Stimulated activated CD4-positive, alpha-beta T cell treated with anti-CD3 and anti-CD28 coated beads, Interleukin-15, amount 100 ng/mL, for 1 hour (primary cell): ENCODE results near the gene SLC13A4.
"Not testable (repeated sequence)": the region's sequence is repeated elsewhere in the genome, so short reads cannot be mapped to it uniquely, and the experiment has no call there.

Source experiments
- DNase-seq, 2 donors: peaks; one replicate each; pipeline ENCODE4 v3.0.0-alpha.2; 2020; ENCODE audit warnings: low read depth in 1 of 2, low spot score in 1 of 2

SLC13A4 gene

DNA sequence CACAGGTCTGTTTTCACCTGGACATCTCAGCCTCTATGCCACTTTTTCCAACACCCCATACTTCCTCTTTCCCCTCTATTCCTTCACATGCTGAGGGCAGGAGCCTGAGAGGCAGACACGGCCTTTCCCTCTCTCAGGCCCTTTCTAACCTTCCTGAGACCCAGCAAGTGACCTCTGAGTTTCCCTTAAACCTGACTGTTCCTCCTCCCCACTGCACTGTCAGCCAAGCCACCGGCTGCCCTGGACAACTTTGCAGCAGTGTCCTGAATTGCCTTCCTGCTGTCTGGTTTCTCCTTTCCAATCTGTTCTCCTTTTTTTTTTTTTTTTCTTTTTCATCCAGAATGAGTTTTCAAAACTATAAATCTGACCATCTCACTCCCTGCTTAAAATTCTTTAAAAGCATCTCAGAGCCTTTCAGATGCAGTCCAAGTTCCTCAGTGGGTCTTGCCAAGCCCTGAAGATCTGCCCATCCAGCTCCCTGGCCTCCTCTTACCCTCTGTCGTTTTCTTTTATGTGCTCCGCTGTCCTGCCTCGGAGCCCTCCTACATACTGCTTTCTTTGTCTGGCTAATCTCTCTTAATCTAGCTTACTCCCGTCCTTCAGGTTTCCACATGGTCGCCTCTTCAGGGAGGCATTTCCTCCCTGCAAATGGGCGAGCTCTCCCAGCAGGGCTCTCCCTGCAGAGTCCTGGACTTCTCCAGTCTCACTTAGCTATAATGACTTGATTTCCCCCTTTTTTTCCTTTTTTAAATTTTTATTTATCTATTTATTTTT, 30.5 kb downstream of the SLC13A4 start:
- no peak for DNase-seq

DNA sequence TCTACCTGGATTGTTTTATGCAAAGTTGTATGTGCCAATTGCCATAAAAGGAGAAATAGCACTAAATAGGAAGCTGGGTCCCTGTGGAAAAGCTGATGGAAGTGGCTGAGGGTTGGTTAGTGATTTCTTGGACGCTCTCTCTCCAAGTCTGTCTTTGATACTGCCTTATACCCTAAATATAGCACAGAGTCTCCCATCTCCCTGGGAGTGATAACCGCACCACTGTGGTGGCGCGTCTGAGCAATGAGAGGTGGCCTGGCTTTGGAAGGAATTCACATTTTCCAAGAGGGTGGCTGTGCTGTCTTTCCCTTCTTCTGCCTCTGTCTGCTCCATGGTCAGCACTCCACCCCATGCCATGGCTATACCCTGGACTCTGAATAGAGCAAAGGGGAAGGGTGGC, 34.4 kb downstream of the SLC13A4 start:
- no peak for DNase-seq

DNA sequence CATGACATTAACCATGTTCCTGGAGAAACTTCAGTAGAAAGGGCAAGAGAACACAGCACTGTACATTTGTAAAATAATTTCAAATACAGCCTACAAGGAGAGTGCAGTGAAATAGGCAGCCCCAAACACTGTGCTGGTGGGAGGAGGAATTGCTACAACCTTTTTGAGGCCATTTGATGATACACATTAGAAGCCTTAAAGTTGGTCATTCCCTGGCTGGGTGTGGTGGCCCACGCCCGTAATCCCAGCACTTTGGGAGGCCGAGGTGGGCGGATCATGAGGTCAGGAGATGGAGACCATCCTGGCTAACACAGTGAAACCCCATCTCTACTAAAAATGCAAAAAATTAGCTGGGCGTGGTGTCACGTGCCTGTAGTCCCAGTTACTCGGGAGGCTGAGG, 35.4 kb downstream of the SLC13A4 start:
- not testable (repeated sequence) for DNase-seq

DNA sequence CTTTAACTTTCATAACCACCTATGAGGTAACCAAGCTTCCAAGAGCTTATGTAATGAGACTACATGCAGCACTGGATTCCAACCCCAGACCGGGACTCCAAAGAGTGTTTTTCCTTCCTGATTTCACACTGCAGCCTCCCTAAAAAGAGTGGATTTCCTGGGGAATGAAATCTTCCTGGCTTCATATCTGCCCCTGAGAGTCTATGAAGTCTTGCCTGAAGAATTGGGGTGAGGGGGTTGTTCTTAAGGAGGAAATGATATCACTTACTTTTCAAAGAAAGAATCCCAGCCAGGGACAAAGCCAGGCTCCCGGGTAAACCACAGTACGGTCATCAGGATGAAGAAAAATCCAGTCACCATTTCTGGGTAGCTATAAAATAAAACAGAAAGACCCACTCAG, 35.9 kb downstream of the SLC13A4 start:
- no peak for DNase-seq

DNA sequence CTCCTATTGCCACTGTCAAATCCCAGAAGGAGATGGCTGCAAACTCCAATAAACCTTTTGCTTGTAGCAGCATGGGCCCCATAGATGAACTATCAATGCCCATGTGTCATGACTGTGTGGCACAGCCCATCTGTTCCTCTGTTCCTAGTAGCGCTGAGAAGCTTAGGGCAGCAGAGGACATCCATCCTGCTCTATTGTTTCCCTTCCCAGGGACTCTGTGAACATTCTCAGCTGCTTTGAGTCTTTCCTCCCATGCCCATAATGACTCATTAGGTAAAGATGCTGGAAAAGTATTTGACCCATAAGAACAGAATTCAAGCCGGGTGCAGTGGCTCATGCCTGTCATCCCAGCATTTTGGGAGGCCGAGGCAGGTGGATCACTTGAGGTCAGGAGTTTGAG, 37.4 kb downstream of the SLC13A4 start:
- no peak for DNase-seq

DNA sequence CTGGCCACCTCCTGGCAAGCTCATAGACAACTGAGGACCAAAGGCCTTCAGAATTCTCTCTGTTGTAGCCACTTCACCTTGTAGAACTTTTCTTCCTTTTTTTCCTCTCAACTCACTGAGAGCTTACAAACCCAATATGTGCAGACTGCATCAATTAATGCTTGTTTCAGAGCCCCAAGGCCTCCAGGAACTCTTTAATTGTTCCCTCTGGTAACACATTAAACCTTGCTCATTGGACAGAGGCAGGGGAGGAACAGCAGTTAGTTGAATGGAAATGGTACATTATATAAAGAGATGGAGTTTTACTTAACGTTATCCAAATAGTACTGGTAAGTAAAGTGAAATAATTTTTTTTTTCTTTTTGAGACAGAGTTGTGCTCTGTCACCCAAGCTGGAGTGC, 40.5 kb downstream of the SLC13A4 start:
- DNase-seq, result no peak

DNA sequence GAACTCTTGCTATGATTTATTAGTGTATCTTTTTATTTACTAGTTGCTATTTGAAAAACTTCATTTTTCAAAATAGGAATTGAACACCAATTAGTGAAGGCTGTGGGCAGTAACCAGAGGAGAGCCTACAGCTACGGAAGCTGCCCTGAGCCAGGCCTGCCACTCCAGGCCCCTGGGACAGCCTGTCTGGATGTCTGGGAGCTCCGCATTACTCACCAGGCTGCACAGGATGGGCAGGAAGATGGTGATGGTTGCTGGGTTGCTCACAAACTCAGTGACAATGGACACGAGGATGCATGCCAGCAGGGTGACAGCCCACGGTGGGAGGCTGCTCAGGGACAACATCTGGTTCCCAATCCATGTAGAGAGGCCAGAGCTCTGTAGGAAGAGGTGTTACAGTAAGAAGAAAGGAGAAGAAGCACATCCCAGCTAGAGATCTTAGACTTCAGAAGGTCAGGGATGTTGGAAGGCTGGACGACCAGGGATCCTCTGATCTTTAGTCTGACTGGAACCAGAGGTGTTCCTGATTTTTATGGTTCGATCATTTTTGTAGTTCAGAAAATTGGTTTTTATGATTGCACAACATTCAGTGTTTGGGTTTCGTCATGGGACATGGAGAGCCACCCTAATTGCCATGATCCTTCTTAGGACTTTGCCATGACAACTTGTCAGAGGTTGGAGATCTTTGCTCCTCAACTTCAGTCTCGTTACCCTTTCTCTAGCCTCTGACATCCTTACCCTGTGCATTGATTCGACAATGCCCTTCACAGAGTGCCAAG, 42.5 kb downstream of the SLC13A4 start:
- no peak for DNase-seq

DNA sequence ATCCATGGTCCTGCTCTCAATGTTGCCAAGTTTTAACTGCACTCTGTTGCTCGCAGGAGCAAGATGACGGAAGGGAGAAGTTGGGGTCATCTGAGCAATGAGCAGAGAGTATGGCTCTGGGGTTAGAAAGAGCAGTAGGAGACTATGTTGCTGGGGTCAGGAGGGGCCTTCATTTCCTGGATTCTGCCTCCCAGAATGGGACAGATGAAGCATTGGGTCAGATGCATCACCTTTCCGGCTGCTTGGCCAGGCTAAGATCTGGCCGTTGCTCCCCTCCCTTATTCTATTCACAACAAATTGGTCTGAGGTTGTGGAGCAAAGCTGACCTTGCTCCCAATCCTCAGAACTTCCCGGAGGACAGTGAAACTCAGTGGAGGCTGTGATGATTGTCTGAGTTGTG, 43.3 kb downstream of the SLC13A4 start:
- DNase-seq, result no peak

DNA sequence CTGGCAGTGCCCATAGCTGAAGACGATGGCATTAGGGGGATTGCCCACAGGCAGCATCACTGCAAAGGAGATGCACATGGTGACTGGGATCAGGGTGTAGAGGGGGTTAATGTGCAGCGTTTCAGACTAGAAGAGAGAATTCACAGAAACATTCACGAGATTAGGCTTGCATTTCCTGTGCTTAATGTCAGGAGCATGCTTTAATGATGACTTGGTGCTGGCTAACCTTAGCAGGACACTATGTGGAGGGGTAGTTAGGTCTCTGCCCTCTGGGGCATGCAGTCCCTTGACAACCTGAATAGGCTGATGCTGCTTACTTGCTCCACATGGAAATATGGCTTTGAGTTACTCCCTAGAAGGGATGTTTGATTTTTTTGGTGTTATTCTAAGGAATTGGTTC, 43.9 kb downstream of the SLC13A4 start:
- DNase-seq, result no peak

DNA sequence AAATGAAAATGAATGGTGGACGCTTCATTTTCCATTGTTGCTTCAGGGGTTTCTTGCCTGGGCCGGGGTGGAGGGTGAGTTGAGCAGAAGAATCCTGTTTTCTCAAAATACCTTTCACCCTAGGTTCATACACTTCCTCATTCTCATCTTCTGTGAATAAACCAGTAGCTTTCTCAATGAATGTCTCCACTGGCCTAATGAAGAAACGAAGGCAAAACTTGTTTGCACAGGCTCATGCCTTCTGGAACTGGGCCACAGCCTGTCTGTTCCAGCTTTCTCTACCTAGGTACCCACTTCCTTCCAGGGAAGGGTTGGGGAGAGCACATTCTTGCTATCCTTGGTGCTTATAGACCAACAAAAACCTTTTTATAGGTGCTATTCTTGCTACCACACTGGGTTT, 44.4 kb downstream of the SLC13A4 start:
- no peak for DNase-seq

DNA sequence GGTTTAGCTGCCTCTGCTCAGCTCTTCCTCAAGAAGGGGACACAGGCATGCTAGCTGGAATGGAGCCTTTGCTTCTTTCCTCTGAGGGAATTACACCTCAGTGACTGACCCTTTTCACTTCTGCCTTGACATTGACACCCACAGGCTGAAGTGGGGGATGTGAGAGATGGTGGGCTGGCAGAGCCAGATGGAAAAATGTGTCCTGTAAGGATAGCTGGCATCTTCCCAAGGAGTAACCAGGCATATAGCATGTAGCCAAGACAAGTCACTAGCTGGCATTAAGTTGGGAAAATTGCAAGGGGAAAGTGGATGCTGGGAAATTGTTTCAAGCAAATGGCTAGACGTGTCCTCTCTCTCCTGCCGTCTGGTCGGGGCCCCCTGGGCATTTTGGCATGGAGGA, 45.8 kb downstream of the SLC13A4 start:
- DNase-seq, result no peak

DNA sequence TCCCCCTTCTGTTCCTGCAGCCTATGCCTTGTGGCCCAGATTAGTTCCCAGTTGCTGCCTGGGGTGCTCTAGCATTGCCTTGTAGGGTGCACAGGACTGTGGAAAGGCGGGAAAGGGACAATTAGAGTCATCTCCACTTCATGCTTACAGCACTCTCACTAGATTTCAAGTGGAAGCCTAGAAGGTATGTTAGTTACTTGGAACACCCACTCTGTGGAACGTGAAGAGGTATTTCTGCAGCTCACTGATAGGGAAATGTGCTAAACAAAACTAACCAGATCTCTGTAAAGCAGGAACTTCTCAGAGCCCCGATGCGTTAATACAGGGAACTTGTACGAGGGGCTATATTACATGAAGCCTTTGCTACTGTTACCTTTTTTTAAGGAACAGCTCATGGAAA, 46.2 kb downstream of the SLC13A4 start:
- no peak for DNase-seq

DNA sequence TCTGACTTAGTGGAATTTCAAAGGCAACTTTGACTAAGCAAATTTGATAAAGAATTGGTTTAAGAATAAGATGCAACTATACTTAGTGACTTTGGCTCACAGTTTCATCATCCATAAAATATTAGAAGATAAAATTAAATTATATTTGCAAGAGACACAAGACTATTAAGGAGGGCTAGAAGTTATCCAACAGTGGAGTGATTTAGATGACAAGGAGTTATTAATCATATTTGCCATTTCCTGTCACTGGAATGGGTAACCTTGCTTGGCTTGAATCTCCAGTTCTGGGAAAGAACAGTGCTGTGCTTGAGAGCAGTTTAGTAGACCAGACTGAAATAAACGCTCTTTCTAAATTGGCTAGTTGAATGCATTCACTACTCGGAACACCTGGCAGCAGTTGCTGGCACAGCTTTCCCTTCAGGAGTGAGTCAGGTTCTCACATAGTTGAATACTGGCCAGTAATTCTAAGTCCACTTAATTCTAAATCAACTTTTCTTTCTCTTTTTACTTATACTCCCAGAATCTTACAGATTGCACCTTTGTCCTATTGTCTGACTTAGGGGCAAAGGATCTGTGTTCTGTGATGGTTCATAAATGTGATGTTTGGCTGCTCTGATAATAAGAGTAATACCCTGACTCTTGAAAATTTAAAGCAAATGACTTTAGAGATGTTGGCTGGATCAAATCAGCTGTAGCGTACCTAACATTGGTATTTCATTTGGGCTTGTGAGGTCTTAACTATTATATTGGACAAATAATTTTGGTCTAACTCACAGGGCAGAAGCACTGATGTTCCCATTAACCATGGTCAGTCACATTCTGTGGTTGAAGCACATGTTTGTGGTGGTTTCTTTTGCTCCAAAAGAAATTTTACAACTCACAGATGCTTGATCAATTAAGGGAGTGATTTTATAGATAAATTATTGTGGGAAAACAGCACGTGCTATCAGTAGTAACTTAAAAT, 49.1 kb downstream of the SLC13A4 start:
- no peak for DNase-seq

DNA sequence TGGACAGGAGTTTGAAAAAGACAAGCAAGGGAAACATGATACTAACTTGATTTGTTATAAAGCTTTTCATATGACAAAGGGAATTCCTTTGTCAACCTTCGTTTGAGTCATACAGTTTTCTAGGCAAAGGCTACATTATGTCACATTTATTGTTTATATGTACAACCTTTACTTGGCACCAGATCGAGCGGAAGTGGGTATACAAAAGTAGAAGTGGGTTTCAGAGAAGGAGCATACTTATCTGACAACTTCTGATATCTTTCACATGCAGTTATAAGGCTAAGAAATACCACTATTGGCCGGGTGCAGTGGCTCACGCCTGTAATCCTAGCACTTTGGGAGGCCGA, 54.7 kb downstream of the SLC13A4 start:
- no peak for DNase-seq

DNA sequence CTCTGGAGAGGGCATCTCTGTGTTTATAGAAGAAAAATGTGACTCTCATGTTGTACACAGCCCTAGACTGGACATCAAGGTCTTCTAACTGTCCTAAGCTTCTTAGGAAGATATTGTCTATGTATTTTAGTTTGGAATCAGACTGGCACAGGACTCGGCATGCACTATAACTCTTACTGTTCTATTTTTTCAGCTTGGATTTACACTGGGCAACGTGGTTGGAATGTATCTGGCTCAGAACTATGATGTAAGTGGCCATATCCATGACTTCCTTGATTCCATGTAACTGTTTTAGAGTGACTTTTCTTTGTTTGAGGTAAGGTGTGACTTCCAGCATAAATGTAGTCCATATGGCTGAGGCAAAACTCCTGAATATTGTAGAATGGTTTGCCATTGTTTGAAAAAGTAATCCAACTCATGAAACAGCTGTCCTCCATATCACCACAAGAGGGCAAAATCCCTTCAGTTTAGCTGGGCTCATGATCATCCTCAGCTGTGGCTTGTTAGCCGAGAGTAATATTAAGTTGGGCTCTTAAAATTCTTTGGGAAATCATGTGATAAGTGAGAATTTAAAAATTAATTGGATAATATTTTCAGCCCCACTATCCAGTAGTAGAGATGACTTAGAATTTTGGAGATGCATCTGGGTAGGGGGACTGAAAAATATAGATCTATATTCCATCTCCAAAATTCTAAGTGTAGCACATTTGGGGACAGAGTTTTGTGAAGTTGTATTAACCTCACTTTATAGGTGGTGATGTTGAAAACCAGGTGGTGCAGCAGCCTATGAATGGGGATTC, 55.2 kb downstream of the SLC13A4 start:
- no peak for DNase-seq

DNA sequence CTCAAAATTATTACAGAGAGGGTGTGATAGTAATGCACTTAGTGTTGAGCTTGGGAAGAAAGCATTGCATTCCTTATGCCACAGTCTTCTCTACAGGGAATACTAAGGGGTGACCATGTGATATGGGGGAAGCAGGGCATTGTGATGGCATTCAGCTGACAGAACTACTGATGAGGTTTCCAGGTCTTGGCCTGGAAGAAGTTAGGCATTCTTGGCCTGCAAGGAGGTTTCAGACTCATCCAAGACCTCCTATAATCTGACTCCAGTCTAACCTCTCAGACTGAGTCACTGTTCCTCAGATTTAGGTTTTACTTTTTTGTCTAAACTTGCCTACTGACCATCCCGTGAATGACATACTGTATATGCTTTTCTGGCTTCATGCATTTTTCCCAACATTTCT, 57.8 kb downstream of the SLC13A4 start:
- DNase-seq, result no peak

DNA sequence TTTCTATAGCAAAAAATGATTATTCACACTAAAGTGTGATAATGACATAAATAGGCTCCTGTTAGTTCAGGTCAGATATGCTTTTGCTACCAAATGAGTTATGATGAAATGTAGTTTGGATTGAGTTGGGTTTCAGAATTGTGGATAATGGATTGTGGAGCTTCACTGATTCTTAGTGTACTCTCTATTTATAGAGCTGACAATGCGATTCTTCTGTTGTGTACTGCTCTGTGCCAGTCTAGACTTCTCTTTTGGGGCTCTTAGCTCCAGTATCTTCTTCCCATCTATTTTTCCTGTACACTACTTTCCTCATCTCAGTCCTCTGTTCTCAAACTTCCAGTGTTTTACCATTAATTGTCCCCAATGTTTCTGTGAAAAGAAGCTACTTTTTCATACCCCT, 58.2 kb downstream of the SLC13A4 start:
- DNase-seq, result no peak

DNA sequence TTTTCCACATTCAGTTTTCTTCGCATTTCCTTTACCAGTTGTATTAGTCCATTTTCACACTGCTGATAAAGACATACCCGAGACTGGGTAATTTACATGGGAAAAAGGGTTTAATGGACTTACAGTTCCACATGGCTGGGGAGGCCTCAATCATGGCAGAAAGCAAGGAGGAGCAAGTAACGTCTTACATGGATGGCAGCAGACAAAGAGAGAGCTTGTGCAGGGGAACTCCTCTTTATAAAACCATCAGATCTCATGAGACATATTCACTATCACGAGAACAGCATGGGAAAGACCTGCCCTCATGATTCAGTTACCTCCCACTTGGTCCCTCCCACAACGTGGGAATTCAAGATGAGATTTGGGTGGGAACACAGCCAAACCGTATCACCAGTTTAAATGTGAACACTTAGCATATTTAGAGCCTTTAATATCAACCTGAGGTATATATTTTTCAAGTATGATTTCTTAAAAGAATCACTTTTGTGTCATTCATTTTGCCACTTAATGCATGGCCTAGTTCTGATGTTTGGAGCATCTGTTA, 59.1 kb downstream of the SLC13A4 start:
- not testable (repeated sequence) for DNase-seq

DNA sequence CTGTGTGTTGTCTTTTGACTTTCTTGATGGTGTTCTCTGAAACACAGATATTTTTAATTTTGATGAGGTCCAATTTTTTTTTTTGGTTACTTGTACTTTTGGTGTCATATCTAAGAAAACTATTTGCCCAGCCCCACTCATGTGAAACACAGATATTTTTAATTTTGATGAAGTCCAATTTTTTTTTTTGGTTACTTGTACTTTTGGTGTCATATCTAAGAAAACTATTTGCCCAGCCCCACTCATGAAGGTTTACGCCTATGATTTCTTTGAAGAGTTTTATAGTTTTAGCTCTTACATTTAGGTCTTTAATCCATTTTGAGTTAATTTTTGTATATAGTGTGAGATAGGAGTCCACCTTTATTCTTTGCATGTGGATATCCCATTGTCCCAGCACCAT, 60.4 kb downstream of the SLC13A4 start:
- DNase-seq, result not testable (repeated sequence)

DNA sequence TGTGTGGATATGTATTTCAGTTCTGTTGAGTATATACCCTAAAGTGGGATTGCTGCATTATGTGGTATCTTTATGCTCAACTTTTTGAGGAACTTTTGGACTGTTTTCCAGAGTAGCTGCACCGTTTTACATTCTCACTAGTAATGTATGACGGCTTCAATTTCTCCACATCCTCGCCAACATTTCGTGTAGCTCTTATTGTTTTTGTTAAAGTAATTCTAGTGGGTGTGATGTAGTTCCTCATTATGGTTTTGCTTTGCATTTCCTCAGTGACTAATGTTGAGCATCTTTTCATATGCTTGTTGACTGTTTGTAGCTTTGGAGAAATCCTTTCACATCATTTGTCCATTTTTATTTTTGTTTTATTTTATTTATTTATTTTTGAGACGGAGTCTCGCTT, 61.1 kb downstream of the SLC13A4 start:
- DNase-seq, result no peak

DNA sequence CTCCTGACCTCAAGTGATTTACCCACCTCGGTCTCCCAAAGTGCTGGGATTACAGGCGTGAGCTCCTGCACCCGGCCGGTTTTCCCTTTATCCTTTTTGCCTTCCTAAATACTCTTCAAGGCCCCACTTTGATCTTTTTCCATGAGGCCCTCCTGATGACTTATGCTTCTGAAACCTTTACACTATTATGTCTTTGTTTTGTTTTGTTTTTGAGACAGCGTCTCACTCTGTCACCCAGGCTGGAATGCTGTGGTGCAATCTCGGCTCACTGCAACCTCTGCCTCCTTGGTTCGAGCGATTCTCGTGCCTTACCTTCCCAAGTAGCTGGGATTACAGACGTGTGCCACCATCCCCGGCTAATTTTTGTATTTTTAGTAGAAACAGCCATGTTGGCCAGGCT, 61.8 kb downstream of the SLC13A4 start:
- DNase-seq, result no peak
